Gastroesophageal sphincter (tissue), 3 donors: Measurements from ENCODE around the gene AKTIP.

Experiments used
- CTCF ChIP-seq, 4 experiments: fragments of 200-600 bp in 2 of 4; fragments of 450-650 bp in 2 of 4; sonication (generic) in 1 of 4; IDR thresholded peaks; one replicate each; pipeline ENCODE4 v1.5.1; 2017 to 2019; ENCODE audit warnings: antibody characterized with exemption in 4 of 4, mild to moderate bottlenecking in 2 of 4, moderate library complexity in 2 of 4
- EP300 ChIP-seq: sonication (generic); formaldehyde crosslinking; IDR thresholded peaks from one replicate; pipeline ENCODE4 v1.6.1; 2017; ENCODE audit warnings: antibody characterized with exemption, mild to moderate bottlenecking
- POLR2A ChIP-seq, 2 donors: fragments of 450-650 bp; IDR thresholded peaks; one replicate each; pipeline ENCODE4 v1.6.1; 2017; ENCODE audit warnings: antibody characterized with exemption in 2 of 2, mild to moderate bottlenecking in 2 of 2, moderate library complexity in 1 of 2
- POLR2AphosphoS5 ChIP-seq: sonication (generic); formaldehyde crosslinking; IDR thresholded peaks from one replicate; pipeline ENCODE4 v1.6.1; 2017; ENCODE audit warnings: antibody characterized with exemption

DNA sequence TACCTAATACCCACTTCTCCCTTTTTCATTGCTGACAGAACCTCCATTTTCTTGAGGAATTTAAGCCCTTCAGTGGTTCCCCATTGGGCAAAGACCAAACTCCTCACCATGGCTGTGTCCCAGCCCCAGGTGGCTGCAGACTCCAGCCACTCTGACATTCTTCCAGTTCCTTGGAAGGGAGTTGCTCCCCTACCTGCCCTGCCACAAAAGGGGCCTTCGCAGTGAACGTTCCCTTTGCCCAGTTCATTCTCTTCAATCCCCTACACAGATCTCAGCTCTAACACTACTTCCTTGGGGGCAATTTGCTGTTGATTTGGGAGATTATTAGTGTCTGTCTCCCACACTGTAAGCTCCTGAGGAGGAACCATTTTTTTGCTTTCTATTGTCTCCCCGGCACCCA lies 3.2 kb upstream of the AKTIP start:
- TF ChIP-seq CTCF (IDR thresholded peaks at IDR 0.05) (no peak), POLR2AphosphoS5 (no peak), POLR2A (IDR thresholded peaks at IDR 0.05) (no peak), EP300 (no peak)
